ENCODE measurements around the gene HMG20B. TPM values are rescaled to one million over a fixed set of nuclear protein-coding genes. Genes with fewer than 3 reads are reported as not detected.
A peak's percentile ranks its signal among the peaks of the same experiment; 100 is the strongest.

HMG20B gene
- 115 and 136 TPM in 2 replicates for total RNA-seq (2021)
- Bru-seq, nascent RNA, result percentile 65 among the genes with signal in this experiment
- percentile 83 among the genes with signal in this experiment for BruChase-seq, experiment 1, labeled RNA remaining after a 2-hour chase
- BruChase-seq, experiment 2, labeled RNA remaining after a 6-hour chase, result percentile 93 among the genes with signal in this experiment
- long read RNA-seq, transcript HMG20B-202 (10 exons, 1,596 nt), result major isoform, 274 of 423 reads
- long read RNA-seq, partial matches to known transcripts, result 100 of 423 reads
- long read RNA-seq, other reads (novel, unspliced or antisense), result 47 of 423 reads

- BruUV-seq (replicated peaks), result no TSS peak
- H3K27ac ChIP-seq, result peak within 1 kb of the TSS; percentile 16; the same call in 1 of the 2 replicates
- intact Hi-C loops (cut with micrococcal nuclease; ENCODE audit: unreplicated experiment), result no loop called here
- POLR2A ChIA-PET (ENCODE audit: unreplicated experiment), result no interaction called here
- no peaks in the 10 kb centered on the region for H3K36me3 ChIP-seq (ENCODE audit: low read depth)
- H3F3A ChIP-seq (ENCODE audit: insufficient read depth, low read depth), result no peaks in the 10 kb centered on the region; the same call in 1 of the 2 replicates
- peak within 1 kb of the TSS; percentile 85 for H3K4me3 ChIP-seq
- CTCF ChIA-PET, result no interaction called here
- H3K79me2 ChIP-seq (ENCODE audit: low read depth), result peaks cover 6% of the 10 kb centered on the region
- DNase-seq, result no peak
- TF ChIP-seq CTCF (conservative IDR thresholded peaks at IDR 0.05), result no peak
- no peak for TF ChIP-seq EZH2 (IDR thresholded peaks at IDR 0.05; ENCODE audit: low read depth)
- H3K4me2 ChIP-seq, result peak within 1 kb of the TSS; percentile 79
- H3K27me3 ChIP-seq (ENCODE audit: insufficient read depth, low read depth), result no peaks in the 10 kb centered on the region
- H3K4me1 ChIP-seq (replicated peaks; ENCODE audit: insufficient read depth), result peaks cover 6% of the 10 kb centered on the region; the same call in 1 of the 2 replicates
- H2AFZ ChIP-seq, result peak within 1 kb of the TSS; percentile 71
- peaks cover 10% of the 10 kb centered on the region for H4K20me1 ChIP-seq (ENCODE audit: insufficient read depth)
- H3K9me2 ChIP-seq (ENCODE audit: insufficient read depth), result no peaks in the 10 kb centered on the region
- H3K9me3 ChIP-seq (ENCODE audit: insufficient read depth, low read depth), result no peaks in the 10 kb centered on the region
Observed at GRCh38 chr19:3572855-3573161, at the start of gene HMG20B. TSS of gene HMG20B (plus strand) at chr19:3572944. CDS start at chr19:3573310, 366 bp downstream.

DNA sequence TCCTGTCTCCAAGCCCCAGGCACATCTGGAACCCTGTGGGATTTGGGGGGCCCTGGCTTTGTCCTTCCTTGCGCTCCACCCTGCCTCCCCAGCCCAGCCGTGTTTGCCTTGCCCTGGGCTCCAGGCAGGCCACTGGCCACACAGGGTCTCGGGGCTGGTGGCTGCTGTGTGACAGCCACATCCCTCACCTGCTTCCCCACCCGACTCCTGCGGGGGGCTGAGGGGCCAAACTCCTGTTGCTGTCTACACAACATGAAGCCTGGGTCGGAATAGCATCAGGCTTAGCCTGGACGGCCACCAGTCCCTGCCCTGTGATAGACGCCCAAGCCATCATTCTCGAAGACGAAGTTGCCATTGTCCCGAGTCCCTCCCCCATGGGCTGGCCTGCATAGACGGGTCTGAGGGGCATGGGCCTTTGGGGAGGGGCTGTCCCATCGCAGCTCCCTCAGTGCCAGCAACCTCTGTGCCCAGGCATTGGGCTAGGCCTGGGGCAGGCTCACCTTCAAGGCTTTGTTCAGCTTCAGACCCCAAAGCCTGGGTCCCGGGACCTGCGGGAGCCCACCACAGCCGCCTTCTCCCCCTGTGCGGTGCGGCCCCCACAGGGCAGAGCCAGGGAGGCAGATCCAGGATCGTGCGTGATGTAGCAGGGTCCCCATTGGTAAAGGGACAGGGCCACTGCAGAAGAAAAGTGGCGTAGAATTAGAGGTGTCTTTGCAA, 49.2 kb upstream of the HMG20B start:
- Histone ChIP-seq H4K20me1 (ENCODE audit: insufficient read depth) (no peaks in the 10 kb centered on the region), H3K9me3 (ENCODE audit: insufficient read depth, low read depth) (no peaks in the 10 kb centered on the region), H3K4me3 (no peak overlapping the region), H3K27me3 (ENCODE audit: insufficient read depth, low read depth) (no peaks in the 10 kb centered on the region), H2AFZ (no peak overlapping the region), H3K4me1 (replicated peaks; ENCODE audit: insufficient read depth) (no peaks in the 10 kb centered on the region), H3K9me2 (ENCODE audit: insufficient read depth) (no peaks in the 10 kb centered on the region), H3K27ac (no peak overlapping the region), H3K36me3 (ENCODE audit: low read depth) (no peaks in the 10 kb centered on the region), H3K4me2 (no peak overlapping the region), H3F3A (ENCODE audit: insufficient read depth, low read depth) (no peaks in the 10 kb centered on the region), H3K79me2 (ENCODE audit: low read depth) (peaks cover 5% of the 10 kb centered on the region; the same call in 1 of the 2 replicates)
- no peak for DNase-seq
- intact Hi-C loops (cut with micrococcal nuclease; ENCODE audit: unreplicated experiment), result no loop called here
- TF ChIP-seq EZH2 (IDR thresholded peaks at IDR 0.05; ENCODE audit: low read depth) (no peak), CTCF (conservative IDR thresholded peaks at IDR 0.05) (no peak)
- ChIA-PET CTCF (no interaction called here), POLR2A (ENCODE audit: unreplicated experiment) (no interaction called here)
- BruUV-seq (replicated peaks), result no TSS peak

DNA sequence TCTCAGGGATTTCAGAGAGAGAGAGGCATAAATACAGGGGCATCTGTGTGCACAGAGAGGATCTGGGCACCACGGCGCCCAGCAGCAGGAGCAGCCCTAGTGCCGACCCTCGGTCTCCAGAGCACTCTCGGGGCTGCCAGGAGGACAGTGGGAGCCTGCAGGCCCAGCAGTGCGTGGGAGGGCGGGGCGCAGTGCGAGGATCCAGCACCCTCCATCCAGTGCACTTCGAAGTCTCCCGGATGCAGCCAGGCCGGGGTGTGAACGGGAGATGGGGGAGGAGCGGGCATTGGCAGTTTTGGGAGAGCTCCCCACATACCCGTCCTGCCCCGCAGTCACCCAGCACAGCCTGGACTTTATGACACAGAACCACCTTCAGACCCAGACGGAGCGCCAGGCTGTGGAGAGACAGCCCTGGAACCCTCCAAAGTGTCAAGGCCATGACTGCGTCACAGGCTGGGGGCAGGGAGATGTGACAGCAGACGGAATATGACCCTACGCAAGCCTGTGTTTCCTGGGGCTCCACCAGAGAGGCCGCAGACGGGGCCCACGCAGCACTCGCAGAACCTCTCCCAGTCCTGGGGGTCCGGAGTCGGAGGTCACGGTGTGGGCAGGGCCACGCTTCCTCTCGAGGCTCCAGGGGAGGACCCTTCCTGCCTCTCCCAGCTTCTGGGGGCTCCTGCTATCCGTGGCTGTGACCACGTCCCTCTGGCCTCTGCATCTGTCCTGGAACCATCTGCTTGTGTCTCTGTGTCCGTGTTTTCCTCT, 48.5 kb upstream of the HMG20B start:
- BruUV-seq (replicated peaks), result no TSS peak
- TF ChIP-seq CTCF (conservative IDR thresholded peaks at IDR 0.05) (no peak), EZH2 (IDR thresholded peaks at IDR 0.05; ENCODE audit: low read depth) (no peak)
- Histone ChIP-seq H3K27ac (no peak overlapping the region), H3F3A (ENCODE audit: insufficient read depth, low read depth) (no peaks in the 10 kb centered on the region), H3K36me3 (ENCODE audit: low read depth) (no peaks in the 10 kb centered on the region), H3K4me3 (no peak overlapping the region), H3K4me1 (replicated peaks; ENCODE audit: insufficient read depth) (no peaks in the 10 kb centered on the region), H3K4me2 (no peak overlapping the region), H4K20me1 (ENCODE audit: insufficient read depth) (no peaks in the 10 kb centered on the region), H2AFZ (no peak overlapping the region), H3K9me2 (ENCODE audit: insufficient read depth) (no peaks in the 10 kb centered on the region), H3K27me3 (ENCODE audit: insufficient read depth, low read depth) (no peaks in the 10 kb centered on the region), H3K79me2 (ENCODE audit: low read depth) (peaks cover 5% of the 10 kb centered on the region; the same call in 1 of the 2 replicates), H3K9me3 (ENCODE audit: insufficient read depth, low read depth) (no peaks in the 10 kb centered on the region)
- POLR2A ChIA-PET (ENCODE audit: unreplicated experiment), result no interaction called here
- DNase-seq, result no peak
- CTCF ChIA-PET, result no interaction called here
- intact Hi-C loops (cut with micrococcal nuclease; ENCODE audit: unreplicated experiment), result no loop called here

Data from PC-9 (cell line).